LNCaP clone FGC (cell line): Measurements from ENCODE around the gene TOPORS.
"Not testable (repeated sequence)": the region's sequence is repeated elsewhere in the genome, so short reads cannot be mapped to it uniquely, and the experiment has no call there.

ENCODE experiments used
- DNase-seq: peaks from one replicate; pipeline ENCODE4 v3.0.0-alpha.2; 2011; ENCODE audit warnings: low read depth
- H3K4me3 ChIP-seq: 2 replicates; pipeline ENCODE4 v1.5.1; 2011; ENCODE audit warnings: mild to moderate bottlenecking, low read depth, low read length, control low read depth
- CTCF ChIP-seq: IDR thresholded peaks from 2 replicates; pipeline ENCODE4 v1.5.1; 2012; ENCODE audit warnings: mild to moderate bottlenecking; ENCODE audit not compliant: control insufficient read depth, insufficient read depth; ENCODE audit errors: extremely low read depth

Gene TOPORS

GRCh38 chr9:32552172-32552872 is at the start of gene TOPORS, which contains the start of gene SMIM27:
Gene TOPORS, minus strand, starts transcription at chr9:32552586. Its CDS starts 150 bp downstream, at chr9:32552436.
Gene SMIM27, plus strand, starts transcription at chr9:32552327. Its CDS starts 108 bp downstream, at chr9:32552435.
- H3K4me3 ChIP-seq = peak within 1 kb of the TSS; percentile 64
- TF ChIP-seq CTCF = no peak
- peak; percentile 56 for DNase-seq

DNA sequence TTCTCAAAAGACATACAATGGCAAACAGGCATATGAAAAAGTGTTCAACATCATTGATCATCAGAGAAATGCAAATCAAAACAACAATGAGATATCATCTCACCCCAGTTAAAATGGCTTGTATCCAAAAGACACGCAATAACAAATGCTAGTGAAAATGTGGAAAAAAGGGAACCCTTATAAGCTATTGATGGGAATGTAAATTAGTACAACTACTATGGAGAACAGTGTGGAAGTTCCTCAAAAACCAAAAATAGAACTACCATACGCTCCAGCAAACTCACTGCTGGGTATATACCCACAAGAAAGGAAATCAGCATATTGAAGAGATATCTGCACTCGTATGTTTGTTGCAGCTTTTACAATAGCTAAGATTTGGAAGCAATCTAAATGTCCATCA is 46.6 kb upstream of the TOPORS start:
- H3K4me3 ChIP-seq, DNase-seq: not testable (repeated sequence)

DNA sequence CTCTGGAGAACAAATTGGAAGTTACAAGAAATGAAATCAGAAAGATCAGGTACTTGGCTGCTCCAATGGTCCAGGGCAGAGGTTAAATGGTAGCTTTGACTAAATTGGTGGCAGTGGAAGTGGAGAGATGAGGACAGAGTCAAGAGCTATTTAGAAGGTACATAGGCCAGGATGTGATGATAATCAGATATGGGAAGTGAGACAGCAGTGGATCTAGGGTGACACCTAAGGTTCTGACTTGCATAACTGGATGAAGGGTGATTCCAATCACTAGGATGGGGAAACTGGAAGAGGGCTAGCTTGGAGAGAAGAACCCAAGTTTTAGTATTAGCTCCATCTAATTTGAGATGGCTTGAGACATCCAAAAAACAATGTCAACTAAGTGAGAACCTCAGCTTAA is 44.5 kb upstream of the TOPORS start:
- H3K4me3 ChIP-seq = no peak overlapping the region
- DNase-seq = no peak
- no peak for TF ChIP-seq CTCF

DNA sequence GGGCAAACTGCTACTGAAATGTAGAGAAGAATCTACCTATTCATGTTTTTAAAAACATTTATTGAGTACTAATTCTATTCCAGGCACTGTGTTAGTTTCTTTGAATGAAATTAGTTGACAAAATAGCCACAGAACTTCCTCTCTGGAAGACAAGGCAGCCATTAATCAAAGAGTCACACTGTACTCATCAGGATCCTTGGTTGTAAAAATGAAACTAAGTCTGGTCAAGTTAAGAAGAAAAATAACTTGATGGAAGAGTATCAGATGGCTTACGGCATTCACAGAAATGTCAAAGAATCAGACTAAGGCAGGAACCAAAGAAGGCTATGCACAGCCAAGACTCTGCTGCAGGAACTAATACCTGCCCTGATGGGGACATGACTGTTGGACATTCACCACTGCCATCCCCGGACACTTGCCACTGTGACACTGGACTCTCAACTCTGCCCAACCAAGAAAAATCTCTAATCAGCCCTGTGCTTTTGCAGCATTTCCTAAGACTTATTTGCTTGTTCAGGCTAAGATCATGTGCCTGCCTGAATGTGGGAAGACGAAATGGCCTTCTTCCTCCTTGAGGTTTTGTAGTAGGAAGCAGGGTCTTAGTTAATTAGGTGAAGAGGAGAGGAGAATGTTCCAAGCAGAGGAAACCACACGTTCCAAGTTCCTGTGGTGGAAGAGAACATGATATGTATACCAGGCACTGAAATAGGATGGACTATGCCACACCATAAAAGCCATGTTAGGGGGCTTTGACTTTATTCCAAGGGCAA is 43.9 kb upstream of the TOPORS start:
- no peak for TF ChIP-seq CTCF
- DNase-seq = no peak
- no peak overlapping the region for H3K4me3 ChIP-seq

DNA sequence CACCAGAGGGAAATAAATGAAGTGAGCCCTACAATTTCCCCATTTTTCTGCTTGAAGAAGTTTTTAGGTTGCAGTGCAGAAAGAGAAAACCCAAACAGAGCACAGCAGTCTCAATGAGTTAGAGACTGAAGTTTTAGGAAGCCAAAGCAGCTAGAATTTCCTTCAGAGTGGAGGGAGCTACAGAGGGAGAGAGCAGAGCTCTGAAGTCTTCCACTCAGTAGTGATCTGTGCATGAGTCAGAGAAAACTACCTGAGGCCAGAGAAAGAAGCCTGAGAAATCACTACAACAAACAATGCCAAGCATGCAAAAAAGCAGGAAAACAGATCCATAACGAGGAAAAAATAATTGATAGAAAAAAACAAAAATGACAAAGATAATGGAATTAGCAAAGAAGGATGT is 38.5 kb upstream of the TOPORS start:
- TF ChIP-seq CTCF = no peak

DNA sequence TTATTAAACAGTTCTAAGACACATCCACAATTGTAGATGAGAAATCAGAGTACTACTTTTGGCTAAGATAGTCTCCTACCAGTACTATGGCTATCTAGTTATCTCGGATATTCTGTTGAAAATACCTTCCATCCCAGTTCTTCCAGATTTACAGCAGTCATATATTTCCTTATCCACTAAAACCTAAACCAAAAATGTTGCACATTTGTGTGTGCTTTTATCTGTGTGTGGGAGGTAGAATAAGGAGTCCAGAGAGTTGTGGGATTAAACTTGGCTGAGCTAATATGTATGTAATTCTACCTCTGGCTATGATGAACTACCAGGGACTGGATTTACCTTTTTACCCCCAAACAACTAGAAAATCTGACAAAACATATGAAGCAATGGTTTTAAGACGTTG is 38.1 kb upstream of the TOPORS start:
- no peak for TF ChIP-seq CTCF
- no peak for DNase-seq

More for the DNA sequence above, 38.5 kb upstream of the TOPORS start:
- no peak for DNase-seq
- no peak overlapping the region for H3K4me3 ChIP-seq

GRCh38 chr9:32589083-32589723 is 36.8 kb upstream of the TOPORS start:
- DNase-seq = no peak
- TF ChIP-seq CTCF = peak; percentile 64
- H3K4me3 ChIP-seq = no peak overlapping the region

More for the DNA sequence above, 38.1 kb upstream of the TOPORS start:
- H3K4me3 ChIP-seq = no peak overlapping the region
